ENCODE results near the gene DYNC1I2. TPM values are rescaled to one million over a fixed set of nuclear protein-coding genes. Genes with fewer than 3 reads are reported as not detected.
"Not testable (repeated sequence)": the region's sequence is repeated elsewhere in the genome, so short reads cannot be mapped to it uniquely, and the experiment has no call there.

The DYNC1I2 gene
- total and polyA plus RNA-seq, 5 experiments from 2014 or later: 17.1 to 45.3 (median 28.7) TPM

DNA sequence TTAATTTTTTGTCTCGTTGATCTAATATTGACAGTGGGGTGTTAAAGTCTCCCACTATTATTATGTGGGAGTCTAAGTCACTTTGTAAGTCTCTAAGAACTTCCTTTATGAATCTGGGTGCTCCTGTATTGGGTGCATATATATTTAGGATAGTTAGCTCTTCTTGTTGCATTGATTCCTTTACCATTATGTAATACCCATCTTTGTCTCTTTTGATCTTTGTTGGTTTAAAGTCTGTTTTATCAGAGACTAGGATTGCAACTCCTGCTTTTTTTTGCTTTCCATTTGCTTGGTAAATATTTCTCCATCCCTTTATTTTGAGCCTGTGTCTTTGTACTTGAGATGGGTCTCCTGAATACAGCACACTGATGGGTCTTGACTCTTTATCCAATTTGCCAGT, 71.5 kb downstream of the DYNC1I2 start:
- Mint-ChIP-seq H3K27ac (peak overlapping the region in 1 of 10 donors; percentile 31), H3K36me3 (peaks cover 34 to 86% (median 70%) of the 10 kb centered on the region in 3 donors), H3K9me3 (peaks cover 0 to 51% (median 15%) of the 10 kb centered on the region in 9 donors)
- ATAC-seq, H3K4me1 Mint-ChIP-seq, H3K27me3 Mint-ChIP-seq, H3K4me3 Mint-ChIP-seq, DNase-seq, POLR2A ChIA-PET: not testable (repeated sequence)

DNA sequence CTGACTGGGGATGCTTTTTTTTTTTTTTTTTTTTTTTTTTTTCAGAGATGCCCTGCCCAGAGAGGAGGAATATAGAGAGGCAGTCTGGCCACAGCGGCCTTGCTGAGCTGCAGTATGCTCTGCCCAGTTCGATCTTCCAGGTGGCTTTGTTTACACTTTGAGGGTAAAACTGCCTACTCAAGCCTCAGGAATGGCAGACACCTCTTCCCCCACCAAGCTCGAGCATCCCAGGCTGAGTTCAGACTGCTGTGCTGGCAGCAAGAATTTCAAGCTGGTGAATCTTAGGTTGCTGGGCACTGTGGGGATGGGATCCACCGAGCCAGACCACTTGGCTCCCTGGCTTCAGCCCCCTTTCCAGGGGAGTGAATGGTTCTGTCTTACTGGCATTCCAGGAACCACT, 73.9 kb downstream of the DYNC1I2 start:
- ATAC-seq: not testable (repeated sequence)
- peaks cover 23 to 71% (median 59%) of the 10 kb centered on the region in 3 donors for H3K36me3 Mint-ChIP-seq

DNA sequence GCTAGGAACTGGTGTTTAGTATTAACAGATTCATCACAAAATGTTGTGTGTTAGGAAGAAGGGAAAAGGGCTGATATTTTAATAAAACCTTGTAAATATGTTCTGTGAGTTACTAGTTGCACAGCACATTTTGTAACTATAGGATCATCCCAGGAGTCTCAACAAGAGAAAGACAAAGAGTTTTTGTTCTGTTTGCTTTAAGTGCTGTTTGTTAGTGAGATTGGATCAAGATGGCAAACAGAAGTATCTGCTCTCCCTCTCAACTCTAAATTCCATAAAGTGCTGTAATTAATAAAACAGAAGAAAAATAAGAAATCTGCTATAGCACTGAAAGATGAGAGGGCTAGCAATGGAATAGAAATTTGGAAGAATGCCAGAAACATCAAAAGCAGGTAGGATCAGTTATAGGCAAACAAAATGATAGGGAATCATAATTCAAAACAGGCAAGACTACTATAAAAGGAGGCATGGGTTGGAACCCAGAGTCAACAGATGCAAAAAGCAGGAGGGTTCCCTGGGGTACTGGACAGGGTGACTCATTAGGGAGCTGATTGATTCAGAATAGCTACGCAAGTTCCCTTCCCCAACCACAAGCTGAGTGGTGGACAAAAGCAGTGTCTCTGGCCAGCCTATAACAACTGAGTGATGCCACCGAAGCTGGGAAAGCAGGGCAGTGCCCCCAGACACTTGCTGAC, 75.8 kb downstream of the DYNC1I2 start:
- Mint-ChIP-seq H3K27me3 (no peaks in the 10 kb centered on the region), H3K4me3 (no peak overlapping the region), H3K36me3 (peaks cover 21 to 59% (median 57%) of the 10 kb centered on the region in 3 donors), H3K27ac (no peak overlapping the region), H3K9me3 (peaks cover 0 to 24% (median 10%) of the 10 kb centered on the region in 9 donors), H3K4me1 (peaks cover 0 to 5% (median 1%) of the 10 kb centered on the region in 4 donors)
- DNase-seq (no peak), ATAC-seq (no peak)
- POLR2A ChIA-PET: no interaction called here

More for the DNA sequence above, 73.9 kb downstream of the DYNC1I2 start:
- H3K27ac Mint-ChIP-seq, H3K27me3 Mint-ChIP-seq, DNase-seq, POLR2A ChIA-PET, H3K4me1 Mint-ChIP-seq, H3K4me3 Mint-ChIP-seq: not testable (repeated sequence)
- peaks cover 0 to 40% (median 15%) of the 10 kb centered on the region in 9 donors for H3K9me3 Mint-ChIP-seq

DNA sequence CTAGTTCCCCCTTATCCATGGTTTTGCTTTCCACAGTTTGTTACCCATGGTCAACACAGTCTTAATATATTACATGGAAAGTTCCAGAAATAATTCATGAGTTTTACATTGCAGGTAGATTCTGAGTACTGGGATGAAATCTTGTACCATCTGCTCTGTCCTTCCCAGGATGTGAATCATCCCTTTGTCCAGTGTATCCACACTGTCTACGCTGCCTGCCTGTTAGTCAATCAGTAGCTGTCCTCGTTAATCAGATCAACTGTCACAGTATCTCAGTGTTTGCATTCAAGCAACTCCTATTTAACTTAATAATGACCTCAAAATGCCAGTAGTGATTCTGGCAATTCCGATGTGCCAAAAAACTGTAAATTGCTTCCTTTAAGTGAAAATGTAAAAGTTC, 76.3 kb downstream of the DYNC1I2 start:
- POLR2A ChIA-PET: no interaction called here
- H3K4me3 Mint-ChIP-seq: no peak overlapping the region
- peaks cover 0 to 5% (median 0%) of the 10 kb centered on the region in 4 donors for H3K4me1 Mint-ChIP-seq
- peaks cover 0 to 19% (median 6%) of the 10 kb centered on the region in 9 donors for H3K9me3 Mint-ChIP-seq
- H3K27me3 Mint-ChIP-seq: no peaks in the 10 kb centered on the region
- no peak for ATAC-seq
- no peak for DNase-seq
- H3K27ac Mint-ChIP-seq: no peak overlapping the region
- H3K36me3 Mint-ChIP-seq: peaks cover 15 to 53% (median 52%) of the 10 kb centered on the region in 3 donors

DNA sequence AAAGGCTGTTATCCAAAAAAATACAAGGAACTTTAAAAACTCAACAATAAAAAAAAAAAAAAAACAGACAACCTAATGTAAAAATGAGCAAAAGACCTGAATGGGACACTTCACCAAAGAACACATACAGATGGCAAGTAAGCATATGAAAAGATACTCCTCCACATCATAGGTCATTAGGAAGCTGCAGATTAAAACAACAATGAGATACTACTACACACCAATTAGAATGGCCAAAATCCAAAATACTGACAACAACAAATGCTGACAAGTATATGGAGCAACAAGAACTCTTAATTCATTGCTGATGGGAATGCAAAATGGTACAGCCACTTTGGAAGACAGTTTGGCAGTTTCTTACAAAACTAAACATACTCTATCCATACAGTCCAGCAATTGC, 84.2 kb downstream of the DYNC1I2 start:
- Mint-ChIP-seq H3K36me3 (peaks cover 23 to 32% (median 31%) of the 10 kb centered on the region in 3 donors), H3K4me3 (no peak overlapping the region), H3K27me3 (no peaks in the 10 kb centered on the region), H3K9me3 (peaks cover 0 to 36% (median 10%) of the 10 kb centered on the region in 9 donors), H3K27ac (no peak overlapping the region), H3K4me1 (peaks cover 0 to 1% (median 0%) of the 10 kb centered on the region in 4 donors)
- ATAC-seq (no peak), DNase-seq (no peak)
- POLR2A ChIA-PET: no interaction called here

DNA sequence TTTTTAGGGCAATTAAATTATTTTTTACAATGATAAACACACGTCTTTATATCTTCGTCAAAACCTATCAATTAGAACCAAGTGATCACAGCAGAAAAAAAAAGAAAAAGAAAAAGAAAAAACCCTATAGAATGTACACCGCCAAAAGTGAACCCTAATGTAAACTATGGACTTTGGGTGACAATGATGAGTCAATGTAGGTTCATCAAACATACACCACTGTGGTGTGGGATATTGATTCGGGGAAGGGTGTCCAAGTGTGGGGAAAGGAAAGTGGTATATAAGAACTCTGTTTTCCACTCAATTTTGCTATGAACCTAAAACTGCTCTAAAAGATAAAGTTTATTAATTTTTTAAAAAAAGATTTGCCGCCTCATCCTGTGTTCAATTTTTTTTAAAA, 85.1 kb downstream of the DYNC1I2 start:
- no peak overlapping the region for H3K27ac Mint-ChIP-seq
- DNase-seq (no peak), ATAC-seq (no peak)
- peaks cover 19 to 32% (median 24%) of the 10 kb centered on the region in 3 donors for H3K36me3 Mint-ChIP-seq
- no peak overlapping the region for H3K4me3 Mint-ChIP-seq
- POLR2A ChIA-PET: no interaction called here
- H3K4me1 Mint-ChIP-seq: no peaks in the 10 kb centered on the region
- peaks cover 0 to 36% (median 10%) of the 10 kb centered on the region in 9 donors for H3K9me3 Mint-ChIP-seq
- no peaks in the 10 kb centered on the region for H3K27me3 Mint-ChIP-seq

DNA sequence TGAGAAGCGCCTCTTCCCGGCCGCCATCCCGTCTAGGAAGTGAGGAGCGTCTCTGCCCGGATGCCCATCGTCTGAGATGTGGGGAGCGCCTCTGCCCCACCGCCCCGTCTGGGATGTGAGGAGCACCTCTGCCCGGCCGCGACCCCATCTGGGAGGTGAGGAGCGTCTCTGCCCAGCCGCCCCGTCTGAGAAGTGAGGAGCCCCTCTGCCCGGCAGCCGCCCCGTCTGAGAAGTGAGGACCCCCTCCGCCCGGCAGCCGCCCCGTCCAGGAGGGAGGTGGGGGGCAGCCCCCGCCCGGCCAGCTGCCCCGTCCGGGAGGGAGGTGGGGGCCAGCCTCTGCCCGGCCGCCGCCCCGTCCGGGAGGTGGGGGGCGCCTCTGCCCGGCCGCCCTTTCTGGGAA, 87.3 kb downstream of the DYNC1I2 start:
- not testable (repeated sequence) for ATAC-seq, H3K27me3 Mint-ChIP-seq, H3K4me3 Mint-ChIP-seq, DNase-seq, H3K4me1 Mint-ChIP-seq, H3K27ac Mint-ChIP-seq
- POLR2A ChIA-PET: interaction anchor here (0.6 kb wide), 1 partner anchor 72 kb away, joined by 3 read pairs; no protein-coding TSS in a partner anchor
- peaks cover 0 to 50% (median 19%) of the 10 kb centered on the region in 9 donors for H3K9me3 Mint-ChIP-seq
- H3K36me3 Mint-ChIP-seq: peaks cover 22 to 35% (median 25%) of the 10 kb centered on the region in 3 donors

DNA sequence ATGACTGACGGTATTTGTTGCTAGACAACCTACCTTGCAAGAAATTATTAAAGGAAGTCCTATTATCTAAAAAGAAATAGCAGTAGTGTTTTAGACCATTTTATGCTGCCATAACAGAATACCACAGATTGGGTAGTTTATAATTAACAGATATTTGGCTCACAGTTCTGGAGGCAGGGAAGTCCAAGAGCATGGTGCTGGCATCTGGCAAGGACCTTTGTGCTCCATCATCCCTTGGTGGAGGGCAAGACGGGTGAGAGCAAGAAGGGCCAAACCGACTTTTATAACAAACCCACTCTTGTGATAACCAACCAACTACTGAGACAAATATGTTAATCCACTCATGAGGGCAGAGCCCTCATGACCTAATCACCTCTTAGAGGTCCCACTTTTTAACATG, 91.2 kb downstream of the DYNC1I2 start:
- Mint-ChIP-seq H3K4me3 (no peak overlapping the region), H3K27me3 (no peaks in the 10 kb centered on the region), H3K9me3 (peaks cover 0 to 26% (median 9%) of the 10 kb centered on the region in 9 donors), H3K4me1 (no peaks in the 10 kb centered on the region), H3K36me3 (peaks cover 12 to 41% (median 26%) of the 10 kb centered on the region in 3 donors), H3K27ac (no peak overlapping the region)
- POLR2A ChIA-PET: no interaction called here
- ATAC-seq (no peak), DNase-seq (no peak)

DNA sequence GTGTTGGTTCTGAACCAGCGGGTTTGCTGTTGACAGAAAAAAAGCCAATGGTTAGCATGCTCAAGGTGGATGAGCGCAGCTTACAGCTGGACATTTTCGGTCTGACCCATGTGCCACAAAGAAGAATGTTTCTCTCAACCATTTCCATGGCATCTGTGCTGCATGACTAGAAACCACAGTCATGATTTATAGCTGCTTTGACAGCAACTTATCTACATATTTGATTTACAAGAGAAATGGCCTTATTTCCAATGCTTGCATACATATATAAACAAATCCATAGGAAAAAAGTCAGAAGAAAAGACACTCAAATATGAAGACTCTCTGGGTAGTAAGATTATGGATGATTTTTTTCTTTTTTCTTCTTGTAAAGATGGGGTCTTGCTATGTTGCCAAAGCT, 98.2 kb downstream of the DYNC1I2 start:
- H3K27me3 Mint-ChIP-seq: no peaks in the 10 kb centered on the region
- no peaks in the 10 kb centered on the region for H3K4me1 Mint-ChIP-seq
- POLR2A ChIA-PET: no interaction called here
- H3K9me3 Mint-ChIP-seq: peaks cover 0 to 8% (median 0%) of the 10 kb centered on the region in 9 donors
- no peak for DNase-seq
- no peak overlapping the region for H3K4me3 Mint-ChIP-seq
- ATAC-seq: no peak
- no peak overlapping the region for H3K27ac Mint-ChIP-seq
- peaks cover 19 to 71% (median 59%) of the 10 kb centered on the region in 3 donors for H3K36me3 Mint-ChIP-seq

DNA sequence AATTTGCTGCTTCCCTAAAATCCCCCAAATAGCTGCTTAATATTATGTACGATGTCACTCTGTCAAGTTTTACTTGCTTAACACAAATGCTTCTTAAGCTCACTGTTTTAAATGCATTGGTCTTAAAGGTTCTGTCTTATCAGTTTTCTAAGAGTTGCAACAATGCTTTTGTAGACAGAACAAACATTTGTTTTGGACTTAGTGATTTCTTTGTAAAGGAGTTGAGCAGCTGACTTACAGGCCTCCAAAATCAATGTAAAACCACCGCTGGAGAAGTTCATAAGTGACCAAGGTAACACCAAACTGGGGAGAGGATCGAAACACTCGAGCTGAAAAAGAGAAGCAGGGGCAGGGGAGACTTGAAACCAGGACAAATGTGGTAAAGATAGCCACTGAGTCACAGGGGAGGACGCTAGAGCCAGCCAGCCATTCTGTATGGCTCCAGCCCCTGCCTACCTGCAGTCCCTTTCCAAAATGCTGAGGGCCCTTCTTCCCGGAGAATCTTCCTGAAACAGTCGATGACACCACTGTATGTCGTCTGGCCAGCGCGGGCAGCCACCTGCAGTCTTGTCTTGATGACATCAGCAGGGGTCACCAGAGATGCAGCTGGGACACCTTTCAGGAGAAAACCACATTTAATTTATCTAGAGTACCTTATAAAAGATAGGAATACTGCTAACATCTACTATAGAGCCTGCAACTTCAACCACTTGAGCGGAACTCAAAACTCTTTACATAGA, 100.2 kb downstream of the DYNC1I2 start:
- no peaks in the 10 kb centered on the region for H3K27me3 Mint-ChIP-seq
- H3K4me3 Mint-ChIP-seq: no peak overlapping the region
- ATAC-seq (no peak), DNase-seq (no peak)
- POLR2A ChIA-PET: no interaction called here
- peaks cover 0 to 8% (median 0%) of the 10 kb centered on the region in 9 donors for H3K9me3 Mint-ChIP-seq
- H3K27ac Mint-ChIP-seq: no peak overlapping the region
- peaks cover 19 to 86% (median 58%) of the 10 kb centered on the region in 3 donors for H3K36me3 Mint-ChIP-seq
- H3K4me1 Mint-ChIP-seq: no peaks in the 10 kb centered on the region

DNA sequence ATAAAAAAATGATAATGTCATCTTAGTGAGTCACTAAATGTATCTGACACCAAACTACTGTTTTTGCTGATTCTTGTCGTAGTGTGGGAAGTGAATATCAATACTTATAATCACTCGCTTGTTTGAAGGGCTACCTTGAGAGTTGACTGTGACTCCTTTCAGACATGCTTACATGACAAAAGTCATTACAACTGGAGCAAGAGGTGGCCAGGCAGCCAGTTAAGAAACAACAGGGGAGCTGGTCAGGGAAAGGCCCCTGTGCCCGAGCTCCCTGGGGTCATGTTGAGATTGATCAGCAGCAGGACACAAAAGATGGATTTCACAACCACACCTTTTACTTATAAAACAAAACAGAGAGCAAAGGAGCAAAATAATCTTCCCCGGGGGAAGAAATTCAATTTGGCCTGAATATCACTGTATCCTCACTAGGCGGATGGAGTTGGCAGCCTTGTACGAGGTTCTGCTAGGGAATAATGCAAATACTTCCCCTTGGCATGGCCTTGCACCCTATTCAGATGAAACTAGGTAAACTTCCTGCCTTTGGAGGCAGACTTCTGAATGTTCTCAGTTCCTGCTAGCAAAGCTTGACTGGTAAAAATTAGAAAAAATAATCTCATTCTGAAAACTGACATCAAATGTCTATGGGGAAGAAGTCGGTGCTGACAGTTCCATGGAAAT, 101.2 kb downstream of the DYNC1I2 start:
- peaks cover 0 to 7% (median 0%) of the 10 kb centered on the region in 9 donors for H3K9me3 Mint-ChIP-seq
- no peak overlapping the region for H3K4me3 Mint-ChIP-seq
- H3K27ac Mint-ChIP-seq: peak overlapping the region in 5 of 10 donors; percentile 30 to 56 (median 54)
- no peaks in the 10 kb centered on the region for H3K4me1 Mint-ChIP-seq
- no peak for ATAC-seq
- no peak for DNase-seq
- H3K27me3 Mint-ChIP-seq: no peaks in the 10 kb centered on the region
- H3K36me3 Mint-ChIP-seq: peaks cover 13 to 87% (median 54%) of the 10 kb centered on the region in 3 donors
- POLR2A ChIA-PET: no interaction called here

DNA sequence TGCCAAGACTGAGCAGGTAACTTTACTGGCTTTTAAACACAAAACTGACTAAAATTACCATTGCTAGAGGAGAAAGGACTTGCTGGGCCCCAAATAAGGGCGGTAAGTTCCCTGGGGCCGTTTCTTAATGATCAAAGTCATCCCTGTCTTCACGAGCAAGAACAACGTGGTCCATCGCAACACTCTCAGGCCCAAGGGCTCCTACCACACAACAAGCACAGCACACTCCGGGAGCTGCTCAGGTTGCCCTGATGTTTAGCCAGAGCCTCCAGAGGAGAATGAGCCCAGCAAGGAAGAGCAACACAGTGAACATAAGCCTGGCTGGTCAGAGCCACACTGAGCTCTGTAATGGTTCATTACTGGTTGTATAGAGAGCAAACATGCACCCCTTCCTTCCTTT, 102.7 kb downstream of the DYNC1I2 start:
- H3K36me3 Mint-ChIP-seq: peaks cover 3 to 84% (median 49%) of the 10 kb centered on the region in 3 donors
- DNase-seq (no peak), ATAC-seq (no peak)
- no peak overlapping the region for H3K4me3 Mint-ChIP-seq
- H3K27ac Mint-ChIP-seq: peak overlapping the region in 2 of 10 donors; percentile 22 to 37
- POLR2A ChIA-PET: no interaction called here
- no peaks in the 10 kb centered on the region for H3K9me3 Mint-ChIP-seq
- peaks cover 0 to 5% (median 2%) of the 10 kb centered on the region in 4 donors for H3K4me1 Mint-ChIP-seq
- no peaks in the 10 kb centered on the region for H3K27me3 Mint-ChIP-seq

DNA sequence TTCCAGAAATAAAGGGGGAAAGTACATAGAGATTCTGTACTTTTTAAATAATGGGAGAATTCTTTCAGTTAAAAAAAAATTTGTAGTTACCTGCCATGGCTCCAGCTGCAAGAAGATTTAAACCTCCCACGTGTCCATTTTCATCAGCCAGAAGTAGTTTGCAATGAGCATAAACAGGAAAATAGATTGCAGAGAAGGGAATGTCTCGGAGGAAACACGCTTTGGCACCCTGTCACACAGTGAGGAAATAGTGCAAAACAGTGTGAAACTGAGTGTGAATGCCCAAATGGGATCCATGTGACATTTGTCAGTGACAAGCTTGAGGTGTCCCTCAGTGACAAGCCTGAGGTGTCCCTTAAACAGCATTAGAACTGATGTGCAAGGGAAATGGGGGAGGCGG, 104.1 kb downstream of the DYNC1I2 start:
- no peak overlapping the region for H3K27ac Mint-ChIP-seq
- POLR2A ChIA-PET: no interaction called here

More for the DNA sequence above, 104.1 kb downstream of the DYNC1I2 start:
- peaks cover 3 to 7% (median 5%) of the 10 kb centered on the region in 4 donors for H3K4me1 Mint-ChIP-seq
- no peaks in the 10 kb centered on the region for H3K9me3 Mint-ChIP-seq
- no peak for ATAC-seq
- H3K4me3 Mint-ChIP-seq: no peak overlapping the region
- peaks cover 0 to 75% (median 41%) of the 10 kb centered on the region in 3 donors for H3K36me3 Mint-ChIP-seq
- H3K27me3 Mint-ChIP-seq: no peaks in the 10 kb centered on the region
- no peak for DNase-seq
